Umbilical cord (tissue), 2 donors: ENCODE data around the gene DHRS3. TPM values are rescaled to one million over a fixed set of nuclear protein-coding genes. Genes with fewer than 3 reads are reported as not detected.

Experiments
- DNase-seq: peaks from one replicate; pipeline ENCODE4 v3.0.0-alpha.2; 2015; ENCODE audit warnings: low spot score
- total RNA-seq: library from RNA; depleted of rRNA; stranded (reverse); fragments of >200 nt; gene quantifications from one replicate; pipeline ENCODE4 v1.2.3, GENCODE V29; 2014; ENCODE audit warnings: low replicate concordance; ENCODE audit not compliant: insufficient read depth

Gene DHRS3
- total RNA-seq, 1 donor from 2014 or later = 107 TPM

DNA sequence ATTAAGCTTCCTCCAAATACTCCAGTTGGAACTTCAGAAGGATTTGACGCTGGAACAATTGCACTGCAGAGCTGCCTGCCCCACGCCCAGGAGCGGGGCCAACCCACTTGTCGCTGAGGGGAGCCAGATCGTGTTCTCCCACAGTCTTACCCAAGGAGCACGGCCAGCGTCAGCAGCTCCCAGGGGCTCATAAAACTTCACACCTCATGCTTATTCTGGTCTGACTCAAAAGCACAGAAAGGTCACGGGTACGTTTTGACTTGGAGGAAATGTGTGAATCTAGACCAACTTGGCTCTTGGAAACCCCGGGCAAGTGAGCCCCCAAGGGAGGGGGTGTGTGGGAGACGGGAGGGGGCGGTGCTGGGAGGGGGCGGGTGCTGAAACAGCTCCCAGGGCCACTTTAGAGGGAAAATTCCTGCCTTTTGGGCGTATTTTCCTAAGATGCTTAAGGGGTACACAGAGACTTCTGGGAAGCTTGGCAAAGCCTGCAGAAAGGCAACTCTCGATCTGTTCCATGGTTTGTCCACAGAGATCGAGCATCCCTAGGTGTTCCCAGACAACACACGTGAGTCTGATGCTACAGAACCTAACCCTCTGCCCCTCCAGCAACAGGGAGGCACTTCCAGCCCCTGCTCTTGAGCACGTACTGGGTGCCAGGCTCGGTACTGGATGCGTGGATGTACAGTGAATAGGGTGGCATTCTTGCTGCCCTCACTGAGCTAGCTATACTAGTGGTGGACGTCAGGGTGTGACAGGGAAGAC is 98.9 kb downstream of the DHRS3 start:
- peak; percentile 64 for DNase-seq

Other genes with a start within 250 kb of the DHRS3 start
- gene AADACL4, start 25.9 kb upstream of the DHRS3 start, total RNA-seq = not detected
- 5.8 TPM for gene AADACL3, start 97.9 kb upstream of the DHRS3 start, total RNA-seq
- not detected for gene CFAP107, start 128.0 kb upstream of the DHRS3 start, total RNA-seq
- 2.9 TPM for gene PRAMEF12, start 155.5 kb upstream of the DHRS3 start, total RNA-seq
- 6.7 TPM for gene PRAMEF1, start 173.2 kb upstream of the DHRS3 start, total RNA-seq
- not detected for gene PRAMEF11, start 213.2 kb upstream of the DHRS3 start, total RNA-seq
- gene HNRNPCL1, start 230.5 kb upstream of the DHRS3 start, total RNA-seq = 0.72 TPM
- 0.72 TPM for gene PRAMEF2, start 238.9 kb upstream of the DHRS3 start, total RNA-seq